22Rv1 (cell line): Measurements from ENCODE around the gene PRKAR1B.

Experiments used
- CTCF ChIP-seq: fragments of 450-650 bp; IDR thresholded peaks from 2 replicates; pipeline ENCODE4 v1.5.1; 2017; ENCODE audit warnings: mild to moderate bottlenecking
- ZFX ChIP-seq: fragments of 450-650 bp; IDR thresholded peaks from 2 replicates; pipeline ENCODE4 v1.6.1; 2017; ENCODE audit warnings: antibody characterized with exemption, borderline replicate concordance

- no peak for TF ChIP-seq CTCF
- no peak for TF ChIP-seq ZFX
Observed at GRCh38 chr7:753190-753589, 26.1 kb upstream of the PRKAR1B start.
